K562 (cell line): ENCODE measurements around the gene BCAS1. TPM values are rescaled to one million over a fixed set of nuclear protein-coding genes. Genes with fewer than 3 reads are reported as not detected.
A peak's percentile ranks its signal among the peaks of the same experiment; 100 is the strongest.

ENCODE experiments used
- ATAC-seq: fragments of 200-7000 bp; cut with Tn5 transposase; 3 replicates; pipeline ENCODE4 v1.9.1; 2020; ENCODE audit warnings: moderate library complexity
- BruUV-seq: library from RNA; stranded (reverse); fragments of 400-500 nt; replicated peaks from 2 replicates; lab custom pipeline; 2021; lab: Mats Ljungman, UMichigan
- CTCF ChIA-PET: fragments of 300-600 bp; formaldehyde crosslinking; extraction: SDS; loops from one replicate; lab custom pipeline; 2021; ENCODE audit warnings: low intra/inter-chr PET ratio; lab: Yijun Ruan, JAX
- POLR2A ChIA-PET: fragments of 300-600, 350-650 bp; sonication (Branson Sonifier 250); formaldehyde crosslinking; extraction: SDS; loops from one replicate; lab custom pipeline; 2021; ENCODE audit warnings: antibody characterized with exemption, inconsistent platforms; lab: Yijun Ruan, JAX
- DNase-seq, 4 experiments: peaks; one replicate each; pipeline versions ENCODE4 v3.0.0 to v3.0.0-alpha.2; 2011 to 2018; ENCODE audit warnings: low spot score in 3 of 4, mixed read lengths in 3 of 4; ENCODE audit errors: extremely low read depth in 1 of 4
- FAIRE-seq: peaks from 2 replicates; lab custom pipeline; 2011; peaks lifted over from hg19 to GRCh38; lab: Jason Lieb, UNC
- H2AFZ ChIP-seq: 2 replicates; pipeline ENCODE4 v1.6.0; 2011; ENCODE audit warnings: low read depth, low read length, control low read depth, inconsistent platforms
- H3K27ac ChIP-seq: fragments of 200-600 bp; 3 replicates; pipeline ENCODE4 v1.8.0; 2011; ENCODE audit warnings: low read depth, mild to moderate bottlenecking, control low read depth, inconsistent platforms, low read length, moderate library complexity, mixed read lengths; ENCODE audit errors: extremely low read depth
- H3K27me3 ChIP-seq, 2 experiments: fragments of 300-600 bp in 1 of 2; 2 replicates in 1 of 2; 3 replicates in 1 of 2; pipeline versions ENCODE4 v1.6.0 to v1.8.0; 2011; ENCODE audit warnings: inconsistent platforms in 2 of 2, low read length in 2 of 2, mild to moderate bottlenecking in 1 of 2, mixed read lengths in 1 of 2, moderate library complexity in 1 of 2; ENCODE audit not compliant: control insufficient read depth in 2 of 2, insufficient read depth in 2 of 2
- H3K36me3 ChIP-seq: fragments of 300-600 bp; 3 replicates; pipeline ENCODE4 v1.8.0; 2011; ENCODE audit warnings: mild to moderate bottlenecking, low read length, inconsistent platforms; ENCODE audit not compliant: control insufficient read depth, insufficient read depth
- H3K4me1 ChIP-seq, 2 experiments: fragments of 200-600 bp in 1 of 2; replicated peaks in 1 of 2; 2 replicates in 1 of 2; 3 replicates in 1 of 2; pipeline versions ENCODE4 v1.5.1 to v1.8.0; 2011; ENCODE audit warnings: inconsistent platforms in 2 of 2, low read length in 2 of 2, mild to moderate bottlenecking in 1 of 2, mixed read lengths in 1 of 2, moderate library complexity in 1 of 2; ENCODE audit not compliant: control insufficient read depth in 2 of 2, insufficient read depth in 2 of 2
- H3K4me2 ChIP-seq: 2 replicates; pipeline ENCODE4 v1.6.1; 2011; ENCODE audit warnings: low read length, control low read depth, inconsistent platforms, mixed read lengths; ENCODE audit not compliant: insufficient read depth
- H3K4me3 ChIP-seq: fragments of 200-600 bp; sonication (generic), shearing (Covaris generic); 2 replicates; pipeline ENCODE4 v1.5.1; 2016; ENCODE audit warnings: control low read depth, inconsistent platforms
- H3K79me2 ChIP-seq: fragments of 200-600 bp; 3 replicates; pipeline ENCODE4 v1.8.0; 2011; ENCODE audit warnings: low read length, inconsistent platforms; ENCODE audit not compliant: control insufficient read depth, insufficient read depth
- H3K9ac ChIP-seq, 2 experiments: 2 replicates each; pipeline versions ENCODE4 v1.6.0 to v1.6.1; 2011; ENCODE audit warnings: low read depth in 2 of 2, low read length in 2 of 2, control low read depth in 1 of 2, inconsistent platforms in 1 of 2, mild to moderate bottlenecking in 1 of 2, mixed read lengths in 1 of 2; ENCODE audit not compliant: insufficient read depth in 1 of 2
- H3K9me1 ChIP-seq: one replicate; pipeline ENCODE4 v1.6.0; 2011; ENCODE audit warnings: inconsistent platforms, mild to moderate bottlenecking, low read length, moderate library complexity; ENCODE audit not compliant: control insufficient read depth, insufficient read depth
- H3K9me3 ChIP-seq: replicated peaks from 2 replicates; pipeline ENCODE4 v1.5.1; 2011; ENCODE audit warnings: low read depth, low read length, inconsistent platforms; ENCODE audit not compliant: control insufficient read depth, insufficient read depth
- H4K20me1 ChIP-seq: replicated peaks from 2 replicates; pipeline ENCODE4 v1.6.1; 2011; ENCODE audit warnings: low read length, inconsistent platforms, mixed read lengths; ENCODE audit not compliant: control insufficient read depth, insufficient read depth
- CREBBP ChIP-seq: IDR thresholded peaks from one replicate; pipeline ENCODE4 v1.6.1; 2012; ENCODE audit warnings: low read depth, mild to moderate bottlenecking, control low read depth, inconsistent platforms, low read length
- DLX4 ChIP-seq: fragments of 250-450 bp; sonication (Bioruptor Pico); IDR thresholded peaks from 2 replicates; pipeline ENCODE4 v1.6.1; 2021; ENCODE audit warnings: mild to moderate bottlenecking
- ETV5 ChIP-seq: sonication (generic); formaldehyde crosslinking; IDR thresholded peaks from 2 replicates; pipeline ENCODE4 v1.4.0; 2020; ENCODE audit warnings: low read depth, mild to moderate bottlenecking, missing genetic modification reagents
- L3MBTL2 ChIP-seq: fragments of 450-650 bp; IDR thresholded peaks from 2 replicates; pipeline ENCODE4 v1.6.1; 2016; ENCODE audit warnings: mild to moderate bottlenecking, moderate library complexity
- RAD51 ChIP-seq: fragments of 450-650 bp; IDR thresholded peaks from 2 replicates; pipeline ENCODE4 v1.7.1; 2016; ENCODE audit warnings: low read depth, mild to moderate bottlenecking, borderline replicate concordance
- TFE3 ChIP-seq: fragments of 450-650 bp; formaldehyde crosslinking; IDR thresholded peaks from 2 replicates; pipeline ENCODE4 v1.4.0; 2020; ENCODE audit warnings: mild to moderate bottlenecking, mixed read lengths
- ZNF561 ChIP-seq: fragments of 450-650 bp; formaldehyde crosslinking; conservative IDR thresholded peaks from 2 replicates; pipeline ENCODE4 v1.4.0; 2020; ENCODE audit warnings: mild to moderate bottlenecking, moderate library complexity
- WGBS: fragments of 100-300 bp; shearing (Covaris generic); methylation state at CpG from one replicate; pipeline ENCODE4 v1.1.6; 2016; ENCODE audit warnings: low coverage, mixed read lengths; ENCODE audit not compliant: insufficient coverage; ENCODE audit errors: missing lambda C conversion rate; 5-methylcytosine and 5-hydroxymethylcytosine counted together
- in situ Hi-C: fragments of 300-500 bp; cut with MboI; formaldehyde crosslinking; loops from 4 replicates; pipeline ENCODE4 v1.15.0; 2018; ENCODE audit warnings: inconsistent platforms, mixed read lengths
- intact Hi-C: fragments of 100-400 bp; cut with micrococcal nuclease; formaldehyde crosslinking; loops from 2 replicates; pipeline ENCODE4 v1.14.2; 2022
- polyA plus RNA-seq, 8 experiments: library from polyadenylated mRNA; depleted of rRNA in 4 of 8; stranded (reverse) in 5 of 8; unstranded in 3 of 8; fragments of >200 nt; fragmentation: Nextera tagmentation in 2 of 8; fragmentation: Illumina TruSeq in 1 of 8; extraction: Ambion mirVana in 2 of 8; extraction: Trizol in 1 of 8; gene quantifications; 2 replicates each; pipeline versions ENCODE4 v1.2.1 to v1.2.3, GENCODE V29; 2011 to 2014; ENCODE audit warnings: inconsistent platforms in 1 of 8, missing spikeins in 1 of 8
- total RNA-seq, 7 experiments: library from RNA; depleted of rRNA in 6 of 7; stranded (reverse); fragments of >200 nt in 6 of 7; fragmentation: Illumina TruSeq in 2 of 7; extraction: Trizol in 2 of 7; gene quantifications; 2 replicates each; pipeline versions ENCODE4 v1.2.1 to v1.2.3, GENCODE V29; 2011 to 2021; ENCODE audit warnings: low replicate concordance in 1 of 7
- TF ChIP-seq, protein P1 (sequence below), 3 experiments: fragments of 200-800 bp in 1 of 3; fragments of 250-450 bp in 1 of 3; fragments of 450-650 bp in 1 of 3; sonication (Bioruptor Pico) in 1 of 3; sonication (Bioruptor generic) in 1 of 3; formaldehyde crosslinking in 1 of 3; IDR thresholded peaks; 2 replicates each; pipeline versions ENCODE4 v1.6.1 to v1.8.0; 2016 to 2022; ENCODE audit warnings: mild to moderate bottlenecking in 2 of 3, missing genetic modification characterization in 2 of 3, missing compliant biosample characterization in 1 of 3, moderate library complexity in 1 of 3
- TF ChIP-seq, protein P2 (sequence below): sonication (generic); formaldehyde crosslinking; IDR thresholded peaks from 2 replicates; pipeline ENCODE4 v1.9.0; 2022; ENCODE audit warnings: mild to moderate bottlenecking, missing genetic modification reagents
- TF ChIP-seq, protein P3 (sequence below): fragments of 250-450 bp; sonication (Bioruptor Pico); IDR thresholded peaks from 2 replicates; pipeline ENCODE4 v1.5.0; 2021; ENCODE audit warnings: mild to moderate bottlenecking, moderate library complexity

Gene BCAS1
- total and polyA plus RNA-seq, 9 of the 15 experiments (the other 6 are each of a cell fraction or from before 2014, with no cell fraction given): 0.18 to 2.3 (median 0.93) TPM

DNA sequence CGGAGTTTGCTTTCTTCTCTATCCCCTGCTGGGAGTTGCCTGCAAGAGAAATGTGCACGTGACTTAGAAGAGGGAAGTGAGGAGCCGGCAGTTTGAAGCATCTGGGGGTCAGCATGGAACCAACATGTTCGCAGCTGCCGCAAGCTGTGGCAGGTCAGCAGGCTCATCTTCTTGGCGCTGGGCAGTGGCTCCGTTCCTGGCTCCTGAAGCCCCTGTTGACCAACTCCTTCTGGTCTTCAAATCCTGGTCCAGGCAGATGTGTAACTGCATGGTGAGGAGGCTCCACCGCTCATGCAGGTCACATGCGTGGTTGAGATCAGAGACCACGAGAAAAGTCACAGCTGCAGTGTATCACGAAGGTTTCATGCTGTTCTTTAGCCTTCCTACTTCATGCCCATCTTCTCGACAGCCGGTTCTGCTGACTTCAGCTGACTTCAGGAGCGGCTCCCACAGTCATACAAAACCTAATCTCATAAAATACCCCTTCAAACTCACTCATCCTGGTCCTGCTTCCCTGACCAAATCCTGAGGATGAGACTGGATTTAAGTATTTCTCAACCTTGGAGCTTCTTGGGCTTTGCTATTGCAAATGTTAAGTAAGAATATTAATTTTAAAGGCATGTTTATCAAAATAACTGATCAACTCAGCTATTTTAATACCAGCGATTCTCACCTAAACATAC is 44.9 kb upstream of the BCAS1 start:
- Histone ChIP-seq H3K27ac (no peak overlapping the region), H3K27me3 (peaks cover 0 to 7% of the 10 kb centered on the region in 2 experiments; a peak in 1 of 5 replicates), H3K79me2 (no peaks in the 10 kb centered on the region), H4K20me1 (no peaks in the 10 kb centered on the region), H2AFZ (0 out of 2 replicates have a peak overlapping the region, but pooled peaks have one; percentile 4), H3K9me1 (no peaks in the 10 kb centered on the region), H3K9me3 (no peaks in the 10 kb centered on the region), H3K9ac (no peak overlapping the region), H3K4me3 (no peak overlapping the region), H3K4me1 (no peaks in the 10 kb centered on the region), H3K4me2 (no peak overlapping the region), H3K36me3 (no peaks in the 10 kb centered on the region)
- 9% methylated on average over 15 of the region's 15 CpGs for WGBS
- POLR2A ChIA-PET: interaction anchor here (1.3 kb wide), 1 partner anchor 9 kb away, joined by 4 read pairs; no protein-coding TSS in a partner anchor
- DNase-seq (no peak), ATAC-seq (no peak), FAIRE-seq (no peak)
- CTCF ChIA-PET: no interaction called here
- in situ Hi-C loops (no loop called here), intact Hi-C loops (no loop called here)
- BruUV-seq: no TSS peak
- TF ChIP-seq, protein P1, sequence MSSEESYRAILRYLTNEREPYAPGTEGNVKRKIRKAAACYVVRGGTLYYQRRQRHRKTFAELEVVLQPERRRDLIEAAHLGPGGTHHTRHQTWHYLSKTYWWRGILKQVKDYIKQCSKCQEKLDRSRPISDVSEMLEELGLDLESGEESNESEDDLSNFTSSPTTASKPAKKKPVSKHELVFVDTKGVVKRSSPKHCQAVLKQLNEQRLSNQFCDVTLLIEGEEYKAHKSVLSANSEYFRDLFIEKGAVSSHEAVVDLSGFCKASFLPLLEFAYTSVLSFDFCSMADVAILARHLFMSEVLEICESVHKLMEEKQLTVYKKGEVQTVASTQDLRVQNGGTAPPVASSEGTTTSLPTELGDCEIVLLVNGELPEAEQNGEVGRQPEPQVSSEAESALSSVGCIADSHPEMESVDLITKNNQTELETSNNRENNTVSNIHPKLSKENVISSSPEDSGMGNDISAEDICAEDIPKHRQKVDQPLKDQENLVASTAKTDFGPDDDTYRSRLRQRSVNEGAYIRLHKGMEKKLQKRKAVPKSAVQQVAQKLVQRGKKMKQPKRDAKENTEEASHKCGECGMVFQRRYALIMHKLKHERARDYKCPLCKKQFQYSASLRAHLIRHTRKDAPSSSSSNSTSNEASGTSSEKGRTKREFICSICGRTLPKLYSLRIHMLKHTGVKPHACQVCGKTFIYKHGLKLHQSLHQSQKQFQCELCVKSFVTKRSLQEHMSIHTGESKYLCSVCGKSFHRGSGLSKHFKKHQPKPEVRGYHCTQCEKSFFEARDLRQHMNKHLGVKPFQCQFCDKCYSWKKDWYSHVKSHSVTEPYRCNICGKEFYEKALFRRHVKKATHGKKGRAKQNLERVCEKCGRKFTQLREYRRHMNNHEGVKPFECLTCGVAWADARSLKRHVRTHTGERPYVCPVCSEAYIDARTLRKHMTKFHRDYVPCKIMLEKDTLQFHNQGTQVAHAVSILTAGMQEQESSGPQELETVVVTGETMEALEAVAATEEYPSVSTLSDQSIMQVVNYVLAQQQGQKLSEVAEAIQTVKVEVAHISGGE (CRISPR knock-in tag; IDR thresholded peaks at IDR 0.05): peak in 1 of 3 experiments; percentile 91; a peak in 2 of 6 replicates
- TF ChIP-seq, protein P2, sequence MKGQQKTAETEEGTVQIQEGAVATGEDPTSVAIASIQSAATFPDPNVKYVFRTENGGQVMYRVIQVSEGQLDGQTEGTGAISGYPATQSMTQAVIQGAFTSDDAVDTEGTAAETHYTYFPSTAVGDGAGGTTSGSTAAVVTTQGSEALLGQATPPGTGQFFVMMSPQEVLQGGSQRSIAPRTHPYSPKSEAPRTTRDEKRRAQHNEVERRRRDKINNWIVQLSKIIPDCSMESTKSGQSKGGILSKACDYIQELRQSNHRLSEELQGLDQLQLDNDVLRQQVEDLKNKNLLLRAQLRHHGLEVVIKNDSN (CRISPR knock-in tag): peak; percentile 46; the same call in 1 of the 2 replicates
- TF ChIP-seq L3MBTL2: peak; percentile 49
- TF ChIP-seq CREBBP: no peak
- no peak for TF ChIP-seq DLX4 (CRISPR knock-in tag)
- TF ChIP-seq ETV5 (CRISPR knock-in tag): no peak
- 0 out of 2 replicates have a peak, but pooled peaks have one; percentile 15 for TF ChIP-seq RAD51
- TF ChIP-seq ZNF561 (CRISPR knock-in tag): no peak
- 0 out of 2 replicates have a peak, but pooled peaks have one; percentile 28 for TF ChIP-seq TFE3
- TF ChIP-seq, protein P3, sequence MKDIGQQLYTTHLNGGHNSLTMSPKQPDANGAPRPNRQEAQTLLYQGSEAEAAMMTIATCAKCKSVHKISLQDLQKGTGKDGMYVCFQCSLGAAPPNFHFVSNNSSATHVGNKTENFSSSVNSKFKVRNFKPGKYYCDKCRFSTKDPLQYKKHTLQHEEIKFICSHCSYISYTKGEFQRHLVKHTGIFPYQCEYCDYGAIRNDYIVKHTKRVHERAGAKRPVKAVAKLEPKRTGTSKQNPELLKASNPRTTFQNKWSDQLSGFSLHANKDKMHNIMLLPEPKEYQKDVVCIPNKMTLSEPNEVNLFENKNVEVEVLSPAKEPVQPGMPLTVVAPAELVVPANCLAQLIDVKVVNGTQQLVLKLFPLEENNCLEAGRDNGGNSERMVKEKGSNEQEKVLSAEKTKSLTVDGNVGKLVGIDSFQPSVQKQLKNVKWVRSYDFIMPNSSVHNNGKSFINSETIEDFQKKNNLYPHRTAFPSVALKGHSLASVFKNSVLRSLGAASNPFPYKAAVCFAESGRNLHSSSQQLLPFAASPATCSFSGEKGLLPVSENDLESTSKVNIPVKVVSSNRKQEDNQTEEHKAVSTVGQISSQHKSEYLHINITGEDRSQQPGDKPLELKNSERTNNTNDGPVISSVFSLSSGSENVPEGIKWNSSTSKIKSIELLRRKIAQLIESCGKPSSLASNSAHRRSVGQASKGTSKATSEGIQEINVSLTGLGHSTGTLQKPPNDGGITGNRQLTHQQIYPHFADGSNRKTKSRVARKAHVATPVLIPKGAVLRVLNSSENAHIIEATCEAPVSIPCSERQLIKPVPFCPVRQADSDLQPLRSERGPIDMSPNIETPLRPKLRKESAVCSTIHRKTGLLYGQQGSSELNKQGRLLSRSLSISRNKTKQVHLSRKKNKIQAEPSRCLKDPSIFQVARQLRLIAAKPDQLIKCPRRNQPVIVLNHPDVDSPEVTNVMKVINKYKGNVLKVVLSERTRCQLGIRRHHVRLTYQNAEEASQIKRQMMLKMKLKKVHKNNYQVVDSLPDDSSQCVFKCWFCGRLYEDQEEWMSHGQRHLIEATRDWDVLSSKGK (CRISPR knock-in tag): no peak
